Measurements from ENCODE around the gene DELE1. TPM values are rescaled to one million over a fixed set of nuclear protein-coding genes. Genes with fewer than 3 reads are reported as not detected.
A peak's percentile ranks its signal among the peaks of the same experiment; 100 is the strongest.

Gene DELE1
- polyA plus RNA-seq, 1 donor from 2014 or later: 49.6 TPM

DNA sequence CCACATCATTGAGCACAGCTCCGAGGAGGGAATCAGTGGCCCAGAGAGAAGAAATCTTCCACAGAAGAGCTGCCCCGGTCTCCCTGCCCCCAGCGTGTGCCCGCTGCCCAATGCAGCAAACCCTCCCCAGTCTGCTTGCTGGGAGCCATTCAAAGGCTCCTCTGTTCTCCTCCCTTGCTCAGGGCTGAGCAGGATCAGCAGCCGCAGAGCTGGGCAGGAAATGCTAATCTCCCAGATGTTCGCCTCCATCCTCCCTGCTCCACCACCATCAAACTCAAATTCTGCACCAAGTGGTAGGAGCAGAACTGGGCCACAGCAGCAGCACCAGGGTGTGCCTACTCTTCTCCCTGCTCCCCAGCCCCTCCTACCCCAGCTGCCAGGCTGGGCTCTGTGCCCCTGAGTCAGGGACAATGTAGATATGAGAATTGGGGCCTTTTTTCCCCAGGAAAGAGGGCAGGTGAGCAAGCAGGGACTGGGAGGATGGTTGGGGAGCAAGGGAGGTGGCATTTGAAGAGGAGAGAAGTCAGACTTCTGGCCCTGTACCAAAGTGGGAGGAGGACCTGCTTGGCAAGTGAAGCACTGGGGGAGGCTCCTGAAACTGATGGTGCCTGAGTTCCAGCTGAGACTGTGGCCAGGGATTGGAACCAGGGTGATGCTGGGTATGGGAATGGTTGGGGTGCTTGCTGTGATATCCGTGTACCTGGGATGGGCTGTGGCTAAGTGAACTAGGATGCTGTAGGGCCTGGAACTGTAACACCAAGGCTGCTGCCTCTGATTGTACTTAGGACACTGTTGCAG lies 43.5 kb upstream of the DELE1 start:
- no peaks in the 10 kb centered on the region for H3K27me3 ChIP-seq (ENCODE audit: insufficient read depth, low read depth, low read length)
- no peaks in the 10 kb centered on the region for H3K9me3 ChIP-seq (ENCODE audit: low read length)
- no peak overlapping the region for H3K4me2 ChIP-seq (ENCODE audit: low read length)
- H2AFZ ChIP-seq (ENCODE audit: low read depth, low read length): no peak overlapping the region
- no peaks in the 10 kb centered on the region for H3K9me2 ChIP-seq (ENCODE audit: insufficient read depth, low read length)
- peak overlapping the region; percentile 98 for H3K9ac ChIP-seq (ENCODE audit: low read length)
- no peak overlapping the region for H3K4me3 ChIP-seq (ENCODE audit: low read length)
- no peaks in the 10 kb centered on the region for H3F3A ChIP-seq (ENCODE audit: insufficient read depth, low read length, poor library complexity, severe bottlenecking)
- H3K36me3 ChIP-seq (ENCODE audit: insufficient read depth, low read length): no peaks in the 10 kb centered on the region
- peak overlapping the region; percentile 99 for H3K27ac ChIP-seq (ENCODE audit: low read length)
- H4K20me1 ChIP-seq (ENCODE audit: insufficient read depth): no peaks in the 10 kb centered on the region
- H3K79me2 ChIP-seq (replicated peaks; ENCODE audit: insufficient read depth, low read length): peaks cover 35% of the 10 kb centered on the region
- TF ChIP-seq EP300 (conservative IDR thresholded peaks at IDR 0.05; ENCODE audit: poor library complexity, severe bottlenecking) (no peak), RAD21 (conservative IDR thresholded peaks at IDR 0.05) (no peak), MXI1 (conservative IDR thresholded peaks at IDR 0.05; ENCODE audit: poor library complexity, severe bottlenecking) (no peak), SMC3 (conservative IDR thresholded peaks at IDR 0.05; ENCODE audit: poor library complexity) (no peak), TAF1 (IDR thresholded peaks at IDR 0.05; ENCODE audit: low read depth) (no peak), EZH2 (IDR thresholded peaks at IDR 0.05; ENCODE audit: borderline replicate concordance, insufficient read depth, low read length, poor library complexity, severe bottlenecking) (no peak), POLR2AphosphoS5 (IDR thresholded peaks at IDR 0.05) (no peak)
- TF ChIP-seq, protein P1, sequence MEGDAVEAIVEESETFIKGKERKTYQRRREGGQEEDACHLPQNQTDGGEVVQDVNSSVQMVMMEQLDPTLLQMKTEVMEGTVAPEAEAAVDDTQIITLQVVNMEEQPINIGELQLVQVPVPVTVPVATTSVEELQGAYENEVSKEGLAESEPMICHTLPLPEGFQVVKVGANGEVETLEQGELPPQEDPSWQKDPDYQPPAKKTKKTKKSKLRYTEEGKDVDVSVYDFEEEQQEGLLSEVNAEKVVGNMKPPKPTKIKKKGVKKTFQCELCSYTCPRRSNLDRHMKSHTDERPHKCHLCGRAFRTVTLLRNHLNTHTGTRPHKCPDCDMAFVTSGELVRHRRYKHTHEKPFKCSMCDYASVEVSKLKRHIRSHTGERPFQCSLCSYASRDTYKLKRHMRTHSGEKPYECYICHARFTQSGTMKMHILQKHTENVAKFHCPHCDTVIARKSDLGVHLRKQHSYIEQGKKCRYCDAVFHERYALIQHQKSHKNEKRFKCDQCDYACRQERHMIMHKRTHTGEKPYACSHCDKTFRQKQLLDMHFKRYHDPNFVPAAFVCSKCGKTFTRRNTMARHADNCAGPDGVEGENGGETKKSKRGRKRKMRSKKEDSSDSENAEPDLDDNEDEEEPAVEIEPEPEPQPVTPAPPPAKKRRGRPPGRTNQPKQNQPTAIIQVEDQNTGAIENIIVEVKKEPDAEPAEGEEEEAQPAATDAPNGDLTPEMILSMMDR (IDR thresholded peaks at IDR 0.05; ENCODE audit: poor library complexity, severe bottlenecking): no peak
- TF ChIP-seq, protein P2, sequence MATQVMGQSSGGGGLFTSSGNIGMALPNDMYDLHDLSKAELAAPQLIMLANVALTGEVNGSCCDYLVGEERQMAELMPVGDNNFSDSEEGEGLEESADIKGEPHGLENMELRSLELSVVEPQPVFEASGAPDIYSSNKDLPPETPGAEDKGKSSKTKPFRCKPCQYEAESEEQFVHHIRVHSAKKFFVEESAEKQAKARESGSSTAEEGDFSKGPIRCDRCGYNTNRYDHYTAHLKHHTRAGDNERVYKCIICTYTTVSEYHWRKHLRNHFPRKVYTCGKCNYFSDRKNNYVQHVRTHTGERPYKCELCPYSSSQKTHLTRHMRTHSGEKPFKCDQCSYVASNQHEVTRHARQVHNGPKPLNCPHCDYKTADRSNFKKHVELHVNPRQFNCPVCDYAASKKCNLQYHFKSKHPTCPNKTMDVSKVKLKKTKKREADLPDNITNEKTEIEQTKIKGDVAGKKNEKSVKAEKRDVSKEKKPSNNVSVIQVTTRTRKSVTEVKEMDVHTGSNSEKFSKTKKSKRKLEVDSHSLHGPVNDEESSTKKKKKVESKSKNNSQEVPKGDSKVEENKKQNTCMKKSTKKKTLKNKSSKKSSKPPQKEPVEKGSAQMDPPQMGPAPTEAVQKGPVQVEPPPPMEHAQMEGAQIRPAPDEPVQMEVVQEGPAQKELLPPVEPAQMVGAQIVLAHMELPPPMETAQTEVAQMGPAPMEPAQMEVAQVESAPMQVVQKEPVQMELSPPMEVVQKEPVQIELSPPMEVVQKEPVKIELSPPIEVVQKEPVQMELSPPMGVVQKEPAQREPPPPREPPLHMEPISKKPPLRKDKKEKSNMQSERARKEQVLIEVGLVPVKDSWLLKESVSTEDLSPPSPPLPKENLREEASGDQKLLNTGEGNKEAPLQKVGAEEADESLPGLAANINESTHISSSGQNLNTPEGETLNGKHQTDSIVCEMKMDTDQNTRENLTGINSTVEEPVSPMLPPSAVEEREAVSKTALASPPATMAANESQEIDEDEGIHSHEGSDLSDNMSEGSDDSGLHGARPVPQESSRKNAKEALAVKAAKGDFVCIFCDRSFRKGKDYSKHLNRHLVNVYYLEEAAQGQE (IDR thresholded peaks at IDR 0.05; ENCODE audit: borderline replicate concordance): no peak

DNA sequence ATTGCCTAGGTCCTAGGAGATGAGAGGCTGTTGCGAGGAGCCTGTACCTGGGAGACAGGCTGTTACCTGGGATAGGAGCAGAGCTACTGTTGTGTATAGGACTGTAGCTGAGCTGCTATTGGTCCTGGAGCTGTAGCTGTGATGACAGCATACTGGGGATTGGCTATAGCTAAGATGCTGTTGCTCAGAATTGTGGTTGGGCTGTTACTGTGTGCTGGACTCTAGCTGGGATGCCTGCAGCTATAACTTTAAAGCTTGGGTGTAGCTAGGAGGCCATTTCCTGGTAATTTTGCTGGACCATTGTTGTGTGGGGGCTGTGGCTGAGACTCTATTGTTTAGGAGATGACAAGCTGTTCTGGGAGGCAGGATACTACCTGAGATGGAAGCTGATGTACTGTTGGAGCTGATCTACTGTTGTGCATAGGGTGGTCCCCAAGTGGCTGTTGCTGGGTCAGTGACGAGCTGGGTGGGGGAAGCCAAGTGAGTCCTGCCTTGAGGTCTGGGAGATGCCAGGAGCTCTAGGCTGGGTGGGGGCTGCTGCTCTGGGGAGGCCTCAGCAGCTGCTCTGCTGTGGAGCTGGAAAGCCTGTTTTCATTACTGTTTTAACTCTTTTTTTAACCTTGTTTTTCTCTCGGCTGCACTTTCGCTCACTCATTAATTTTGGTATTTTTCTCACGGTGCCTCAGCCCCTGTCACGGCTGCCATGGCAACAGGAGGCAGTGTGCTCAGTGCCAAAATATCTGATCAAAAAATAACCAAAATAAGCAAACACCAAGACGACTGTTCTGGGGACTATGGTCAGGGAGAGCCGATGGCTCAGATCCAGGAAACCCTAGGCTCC lies 42.5 kb upstream of the DELE1 start:
- Histone ChIP-seq H3K9me2 (ENCODE audit: insufficient read depth, low read length) (no peaks in the 10 kb centered on the region), H3K9me3 (ENCODE audit: low read length) (no peaks in the 10 kb centered on the region), H3F3A (ENCODE audit: insufficient read depth, low read length, poor library complexity, severe bottlenecking) (no peaks in the 10 kb centered on the region), H3K36me3 (ENCODE audit: insufficient read depth, low read length) (no peaks in the 10 kb centered on the region), H2AFZ (ENCODE audit: low read depth, low read length) (peak overlapping the region; percentile 19), H3K4me2 (ENCODE audit: low read length) (peak overlapping the region; percentile 90), H3K27ac (ENCODE audit: low read length) (peak overlapping the region; percentile 99), H3K79me2 (replicated peaks; ENCODE audit: insufficient read depth, low read length) (peaks cover 25% of the 10 kb centered on the region), H3K4me3 (ENCODE audit: low read length) (peak overlapping the region; percentile 59), H3K9ac (ENCODE audit: low read length) (peak overlapping the region; percentile 98), H3K27me3 (ENCODE audit: insufficient read depth, low read depth, low read length) (no peaks in the 10 kb centered on the region), H4K20me1 (ENCODE audit: insufficient read depth) (no peaks in the 10 kb centered on the region)
- no peak for TF ChIP-seq MXI1 (conservative IDR thresholded peaks at IDR 0.05; ENCODE audit: poor library complexity, severe bottlenecking)
- no peak for TF ChIP-seq RAD21 (conservative IDR thresholded peaks at IDR 0.05)
- TF ChIP-seq POLR2AphosphoS5 (IDR thresholded peaks at IDR 0.05): peak; percentile 60
- TF ChIP-seq, protein P2 (IDR thresholded peaks at IDR 0.05; ENCODE audit: borderline replicate concordance): no peak
- peak; percentile 17 for TF ChIP-seq EP300 (conservative IDR thresholded peaks at IDR 0.05; ENCODE audit: poor library complexity, severe bottlenecking)

Measured in neural cell (in vitro differentiated cells).